ENCODE data around the gene MEX3A. TPM values are rescaled to one million over a fixed set of nuclear protein-coding genes. Genes with fewer than 3 reads are reported as not detected.
A peak's percentile ranks its signal among the peaks of the same experiment; 100 is the strongest.

Gene MEX3A
- total RNA-seq, 1 experiment from 2014 or later: 5.0 TPM

DNA sequence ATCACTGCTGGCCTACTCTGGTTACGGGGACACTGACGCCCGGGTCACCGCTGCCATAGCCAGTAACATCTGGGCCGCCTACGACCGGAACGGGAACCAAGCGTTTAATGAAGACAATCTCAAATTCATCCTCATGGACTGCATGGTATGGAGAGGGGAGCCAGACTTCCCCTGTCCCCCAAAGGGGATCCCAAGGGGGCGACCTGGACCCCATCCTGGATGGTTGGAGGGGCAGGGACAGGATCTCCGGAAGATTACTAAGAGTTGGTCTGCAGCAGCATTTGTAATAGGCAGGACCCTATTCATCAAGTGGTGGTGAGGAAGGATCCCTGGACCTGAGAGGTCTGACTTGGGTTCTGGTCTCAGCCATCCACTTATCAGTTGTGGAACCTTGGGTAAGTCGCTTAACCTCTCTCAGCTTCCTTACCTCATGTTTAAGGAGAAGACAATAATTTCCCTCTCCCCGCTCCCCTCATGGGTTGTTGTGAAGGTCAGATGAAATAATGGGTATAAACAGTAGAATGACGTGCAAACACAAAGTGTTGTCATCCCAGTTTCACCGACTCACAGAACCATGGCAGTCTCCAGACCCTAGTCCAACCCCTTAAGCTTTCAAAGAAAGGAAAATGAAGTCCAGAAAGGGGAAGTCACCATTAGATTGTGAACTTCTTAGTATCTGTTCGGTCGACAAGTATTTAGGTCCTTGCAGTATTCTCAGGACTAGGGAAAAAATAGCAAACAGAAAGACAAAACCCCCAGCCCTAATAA lies 26.8 kb downstream of the MEX3A start:
- intact Hi-C loops (cut with micrococcal nuclease; ENCODE audit: unreplicated experiment): no loop called here
- H3K4me1 Mint-ChIP-seq (ENCODE audit: low read depth, unreplicated experiment): peaks cover 33% of the 10 kb centered on the region
- H3K4me3 Mint-ChIP-seq (ENCODE audit: low read depth, unreplicated experiment): peak overlapping the region; percentile 99
- TF ChIP-seq, protein P1, sequence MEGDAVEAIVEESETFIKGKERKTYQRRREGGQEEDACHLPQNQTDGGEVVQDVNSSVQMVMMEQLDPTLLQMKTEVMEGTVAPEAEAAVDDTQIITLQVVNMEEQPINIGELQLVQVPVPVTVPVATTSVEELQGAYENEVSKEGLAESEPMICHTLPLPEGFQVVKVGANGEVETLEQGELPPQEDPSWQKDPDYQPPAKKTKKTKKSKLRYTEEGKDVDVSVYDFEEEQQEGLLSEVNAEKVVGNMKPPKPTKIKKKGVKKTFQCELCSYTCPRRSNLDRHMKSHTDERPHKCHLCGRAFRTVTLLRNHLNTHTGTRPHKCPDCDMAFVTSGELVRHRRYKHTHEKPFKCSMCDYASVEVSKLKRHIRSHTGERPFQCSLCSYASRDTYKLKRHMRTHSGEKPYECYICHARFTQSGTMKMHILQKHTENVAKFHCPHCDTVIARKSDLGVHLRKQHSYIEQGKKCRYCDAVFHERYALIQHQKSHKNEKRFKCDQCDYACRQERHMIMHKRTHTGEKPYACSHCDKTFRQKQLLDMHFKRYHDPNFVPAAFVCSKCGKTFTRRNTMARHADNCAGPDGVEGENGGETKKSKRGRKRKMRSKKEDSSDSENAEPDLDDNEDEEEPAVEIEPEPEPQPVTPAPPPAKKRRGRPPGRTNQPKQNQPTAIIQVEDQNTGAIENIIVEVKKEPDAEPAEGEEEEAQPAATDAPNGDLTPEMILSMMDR (IDR thresholded peaks at IDR 0.05; ENCODE audit: unreplicated experiment): no peak
- CTCF ChIA-PET: no interaction called here
- H3K27ac Mint-ChIP-seq (ENCODE audit: unreplicated experiment): peak overlapping the region; percentile 17
- no peak for DNase-seq
- no peaks in the 10 kb centered on the region for H3K27me3 Mint-ChIP-seq (ENCODE audit: unreplicated experiment)
- H3K36me3 Mint-ChIP-seq (ENCODE audit: insufficient read depth, unreplicated experiment): peaks cover 70% of the 10 kb centered on the region
- BruUV-seq (replicated peaks): no TSS peak
- no peaks in the 10 kb centered on the region for H3K9me3 Mint-ChIP-seq (ENCODE audit: low read depth, unreplicated experiment)

- H3K27ac Mint-ChIP-seq (ENCODE audit: unreplicated experiment): peak within 1 kb of the TSS; percentile 80
- CTCF ChIA-PET: interaction anchor here (2.4 kb wide), 1 partner anchor 12 kb away, joined by 10 read pairs; no protein-coding TSS in a partner anchor
- H3K36me3 Mint-ChIP-seq (ENCODE audit: insufficient read depth, unreplicated experiment): peaks cover 69% of the 10 kb centered on the region
- H3K27me3 Mint-ChIP-seq (ENCODE audit: unreplicated experiment): no peaks in the 10 kb centered on the region
- no peaks in the 10 kb centered on the region for H3K9me3 Mint-ChIP-seq (ENCODE audit: low read depth, unreplicated experiment)
- peak within 1 kb of the TSS; percentile 99 for H3K4me3 Mint-ChIP-seq (ENCODE audit: low read depth, unreplicated experiment)
- no TSS peak for BruUV-seq (replicated peaks)
- H3K4me1 Mint-ChIP-seq (ENCODE audit: low read depth, unreplicated experiment): peaks cover 33% of the 10 kb centered on the region
- intact Hi-C loops (cut with micrococcal nuclease; ENCODE audit: unreplicated experiment): no loop called here
- peak; percentile 99 for DNase-seq
- TF ChIP-seq, protein P1 (IDR thresholded peaks at IDR 0.05; ENCODE audit: unreplicated experiment): no peak
Observed at GRCh38 chr1:156054500-156055280, 27.6 kb downstream of the MEX3A start, which contains the start of gene LAMTOR2. Gene LAMTOR2 (plus strand): TSS chr1:156054782. CDS start chr1:156054890, 108 bp downstream.

DNA sequence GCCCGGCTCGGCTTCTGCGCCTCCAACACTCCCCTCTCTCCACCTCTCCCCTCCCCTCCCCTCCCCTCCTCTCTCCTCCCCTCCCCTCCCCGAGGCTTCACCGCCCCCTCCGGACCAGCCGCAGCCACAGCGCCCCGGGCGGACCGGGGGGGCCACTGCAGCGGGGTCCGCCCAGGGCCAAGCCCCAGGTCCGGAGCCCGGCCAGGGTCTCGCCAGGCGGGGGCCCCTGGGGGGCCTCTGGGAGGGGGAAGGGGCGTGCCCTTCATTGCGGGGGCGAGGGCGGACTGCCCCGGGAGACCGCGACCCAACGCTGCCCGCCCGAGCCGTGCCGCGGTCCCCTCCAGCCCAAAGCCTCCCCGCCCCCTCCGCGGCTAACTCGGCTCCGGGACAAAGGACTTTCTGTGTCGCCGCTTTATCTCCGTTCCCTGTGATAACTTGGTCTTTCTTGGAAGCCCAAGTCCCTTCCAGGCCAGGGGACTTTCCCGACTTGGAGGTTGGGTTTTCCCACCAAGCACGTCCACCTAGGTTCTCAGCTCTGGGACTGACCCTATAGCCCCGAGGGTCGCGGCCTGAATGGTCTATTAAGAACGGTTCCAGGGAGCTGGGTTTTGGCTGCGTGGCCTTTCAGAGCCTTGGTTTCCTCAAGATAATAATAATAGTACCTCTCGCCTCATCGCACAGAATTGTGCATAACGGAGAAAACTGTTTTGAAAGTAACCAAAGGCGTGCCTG lies 28.3 kb downstream of the MEX3A start, which contains the start of gene UBQLN4:
Gene UBQLN4 (minus strand): TSS at position 31 of the 732 bp plus-strand sequence. CDS start 97 bp downstream, outside the sequence.
- Mint-ChIP-seq H3K36me3 (ENCODE audit: insufficient read depth, unreplicated experiment) (peaks cover 68% of the 10 kb centered on the region), H3K4me3 (ENCODE audit: low read depth, unreplicated experiment) (peak within 1 kb of the TSS; percentile 99), H3K27ac (ENCODE audit: unreplicated experiment) (peak within 1 kb of the TSS; percentile 80), H3K4me1 (ENCODE audit: low read depth, unreplicated experiment) (peaks cover 33% of the 10 kb centered on the region), H3K27me3 (ENCODE audit: unreplicated experiment) (no peaks in the 10 kb centered on the region), H3K9me3 (ENCODE audit: low read depth, unreplicated experiment) (no peaks in the 10 kb centered on the region)
- intact Hi-C loops (cut with micrococcal nuclease; ENCODE audit: unreplicated experiment): no loop called here
- BruUV-seq (replicated peaks): TSS peak; percentile 53
- TF ChIP-seq, protein P1 (IDR thresholded peaks at IDR 0.05; ENCODE audit: unreplicated experiment): peak; percentile 30
- peak; percentile 94 for DNase-seq
- CTCF ChIA-PET: interaction anchor here (0.6 to 2.4 kb wide), 6 partner anchors 8 to 225 kb away, joined by 3 to 10 read pairs (median 3); no protein-coding TSS in a partner anchor

Measured in Calu3 (cell line).